H1 (cell line): ENCODE results near the gene ARMH1. TPM values are rescaled to one million over a fixed set of nuclear protein-coding genes. Genes with fewer than 3 reads are reported as not detected.
A peak's percentile ranks its signal among the peaks of the same experiment; 100 is the strongest.

Source experiments
- CTCF ChIA-PET: fragments of 300-600 bp; sonication (Branson Sonifier 250); formaldehyde crosslinking; loops from one replicate; lab custom pipeline; 2021; ENCODE audit not compliant: partially characterized antibody; lab: Charles Lee
- POLR2A ChIA-PET: fragments of 300-600 bp; sonication (Branson Sonifier 250); formaldehyde crosslinking; loops from one replicate; lab custom pipeline; 2021; ENCODE audit warnings: inconsistent platforms; ENCODE audit not compliant: partially characterized antibody; lab: Charles Lee
- DNase-seq, 2 experiments: peaks; one replicate each; pipeline versions ENCODE4 v3.0.0 to v3.0.0-alpha.2; 2010 to 2022; ENCODE audit warnings: low spot score in 2 of 2, low read depth in 1 of 2, mixed read lengths in 1 of 2
- FAIRE-seq: peaks from 2 replicates; lab custom pipeline; 2011; peaks lifted over from hg19 to GRCh38; lab: Jason Lieb, UNC
- H2AFZ ChIP-seq: 2 replicates; pipeline ENCODE4 v1.8.1; 2012; ENCODE audit warnings: low read length, inconsistent platforms
- H2AK5ac ChIP-seq: 2 replicates; pipeline ENCODE4 v1.6.1; 2013; ENCODE audit warnings: low read depth, low read length
- H2BK120ac ChIP-seq: replicated peaks from 2 replicates; pipeline ENCODE3; 2013; ENCODE audit warnings: low read depth, low read length, inconsistent platforms
- H2BK12ac ChIP-seq: 2 replicates; pipeline ENCODE4 v1.6.1; 2013; ENCODE audit warnings: low read depth, low read length
- H2BK15ac ChIP-seq: 2 replicates; pipeline ENCODE4 v1.6.1; 2013; ENCODE audit warnings: low read length
- H2BK20ac ChIP-seq: 2 replicates; pipeline ENCODE4 v1.6.1; 2013; ENCODE audit warnings: low read length
- H2BK5ac ChIP-seq: 2 replicates; pipeline ENCODE4 v1.6.1; 2013; ENCODE audit warnings: low read depth, low read length
- H3K14ac ChIP-seq: 2 replicates; pipeline ENCODE4 v1.6.1; 2013; ENCODE audit warnings: inconsistent platforms; ENCODE audit not compliant: insufficient read length
- H3K18ac ChIP-seq: 2 replicates; pipeline ENCODE4 v1.6.1; 2013; ENCODE audit warnings: low read length; ENCODE audit errors: extremely low read depth
- H3K23ac ChIP-seq: 2 replicates; pipeline ENCODE4 v1.6.1; 2013; ENCODE audit warnings: inconsistent platforms; ENCODE audit not compliant: insufficient read length
- H3K23me2 ChIP-seq: 2 replicates; pipeline ENCODE4 v1.6.1; 2013; ENCODE audit warnings: low read depth, low read length
- H3K27ac ChIP-seq: 2 replicates; pipeline ENCODE4 v1.6.1; 2011; ENCODE audit warnings: low read depth, low read length, inconsistent platforms
- H3K27me3 ChIP-seq, 4 experiments: replicated peaks in 1 of 4; 1 replicate in 1 of 4; 2 replicates in 3 of 4; pipeline versions ENCODE4 v1.6.1 to v1.8.1; 2011 to 2013; ENCODE audit warnings: low read length in 3 of 4, mild to moderate bottlenecking in 3 of 4, inconsistent platforms in 2 of 4, mixed read lengths in 2 of 4, moderate library complexity in 1 of 4; ENCODE audit not compliant: control insufficient read depth in 3 of 4, insufficient read depth in 3 of 4; ENCODE audit errors: extremely low read depth in 1 of 4
- H3K36me3 ChIP-seq, 4 experiments: 2 replicates each; pipeline versions ENCODE4 v1.6.1 to v1.8.1; 2011 to 2013; ENCODE audit warnings: mild to moderate bottlenecking in 4 of 4, low read length in 3 of 4, moderate library complexity in 2 of 4, control low read depth in 1 of 4, inconsistent platforms in 1 of 4; ENCODE audit not compliant: insufficient read depth in 4 of 4, control insufficient read depth in 2 of 4
- H3K4ac ChIP-seq: replicated peaks from 2 replicates; pipeline ENCODE3; 2013; ENCODE audit warnings: low read length, low read depth, mixed read lengths, inconsistent platforms; ENCODE audit not compliant: insufficient read length
- H3K4me1 ChIP-seq, 4 experiments: replicated peaks in 1 of 4; 1 replicate in 1 of 4; 2 replicates in 3 of 4; pipeline versions ENCODE4 v1.6.1 to v1.8.1; 2011 to 2013; ENCODE audit warnings: low read length in 3 of 4, inconsistent platforms in 2 of 4, mixed read lengths in 1 of 4; ENCODE audit not compliant: insufficient read depth in 4 of 4, control insufficient read depth in 3 of 4
- H3K4me2 ChIP-seq, 2 experiments: 2 replicates each; pipeline versions ENCODE4 v1.6.1 to v1.8.1; 2011 to 2013; ENCODE audit warnings: low read depth in 2 of 2, low read length in 2 of 2, control low read depth in 1 of 2, inconsistent platforms in 1 of 2, mild to moderate bottlenecking in 1 of 2; ENCODE audit not compliant: insufficient read depth in 1 of 2
- H3K4me3 ChIP-seq, 4 experiments: fragments of 200-600, 300-600 bp in 1 of 4; sonication (generic), shearing (Covaris generic), sonication (Bioruptor Twin) in 1 of 4; 2 replicates each; pipeline versions ENCODE4 v1.5.1 to v1.8.1; 2011 to 2016; ENCODE audit warnings: low read length in 4 of 4, low read depth in 3 of 4, control low read depth in 2 of 4, inconsistent platforms in 2 of 4, mild to moderate bottlenecking in 2 of 4, mixed read lengths in 1 of 4, moderate library complexity in 1 of 4; ENCODE audit not compliant: insufficient read depth in 2 of 4; ENCODE audit errors: extremely low read depth in 1 of 4
- H3K56ac ChIP-seq: replicated peaks from 2 replicates; pipeline ENCODE3; 2013; ENCODE audit warnings: low read depth, mild to moderate bottlenecking, mixed read lengths, low read length, inconsistent platforms; ENCODE audit not compliant: insufficient read length
- H3K79me1 ChIP-seq: 2 replicates; pipeline ENCODE4 v1.6.1; 2013; ENCODE audit warnings: low read depth, low read length, control low read depth
- H3K79me2 ChIP-seq, 2 experiments: 2 replicates each; pipeline versions ENCODE4 v1.6.1 to v1.8.1; 2012 to 2013; ENCODE audit warnings: low read length in 2 of 2, mild to moderate bottlenecking in 2 of 2, inconsistent platforms in 1 of 2; ENCODE audit not compliant: insufficient read depth in 2 of 2, control insufficient read depth in 1 of 2
- H3K9ac ChIP-seq, 4 experiments: replicated peaks in 1 of 4; 1 replicate in 1 of 4; 2 replicates in 3 of 4; pipeline versions ENCODE4 v1.6.1 to v1.8.1; 2011 to 2013; ENCODE audit warnings: low read depth in 3 of 4, low read length in 3 of 4, control low read depth in 2 of 4, mild to moderate bottlenecking in 2 of 4, moderate library complexity in 2 of 4, inconsistent platforms in 1 of 4; ENCODE audit errors: extremely low read depth in 1 of 4
- H3K9me3 ChIP-seq, 2 experiments: 2 replicates each; pipeline versions ENCODE4 v1.6.1 to v1.8.1; 2012 to 2013; ENCODE audit warnings: mild to moderate bottlenecking in 2 of 2, moderate library complexity in 2 of 2, control low read depth in 1 of 2, inconsistent platforms in 1 of 2, low read depth in 1 of 2, low read length in 1 of 2, mixed read lengths in 1 of 2; ENCODE audit not compliant: insufficient read depth in 2 of 2
- H4K20me1 ChIP-seq, 2 experiments: replicated peaks in 1 of 2; 2 replicates each; pipeline versions ENCODE3 to v1.8.1; 2011 to 2013; ENCODE audit warnings: inconsistent platforms in 2 of 2, low read length in 2 of 2, mild to moderate bottlenecking in 1 of 2; ENCODE audit not compliant: insufficient read depth in 2 of 2, control insufficient read depth in 1 of 2
- H4K5ac ChIP-seq: 2 replicates; pipeline ENCODE4 v1.6.1; 2013; ENCODE audit warnings: low read length, low read depth, mixed read lengths, inconsistent platforms; ENCODE audit not compliant: insufficient read length
- H4K8ac ChIP-seq: 2 replicates; pipeline ENCODE4 v1.8.0; 2013; ENCODE audit warnings: mild to moderate bottlenecking, moderate library complexity, low read length, inconsistent platforms; ENCODE audit not compliant: insufficient read depth; ENCODE audit errors: extremely low read depth
- H4K91ac ChIP-seq: replicated peaks from 2 replicates; pipeline ENCODE3; 2013; ENCODE audit warnings: low read length, mixed read lengths, inconsistent platforms; ENCODE audit not compliant: insufficient read length
- BCL11A ChIP-seq, 2 experiments: IDR thresholded peaks; one replicate each; pipeline ENCODE4 v1.6.1; 2011; ENCODE audit warnings: low read depth in 2 of 2, low read length in 2 of 2, mild to moderate bottlenecking in 2 of 2
- CHD1 ChIP-seq: IDR thresholded peaks from 2 replicates; pipeline ENCODE4 v1.6.1; 2012; ENCODE audit warnings: low read depth, low read length, improper control_type of control experiment
- GABPA ChIP-seq: IDR thresholded peaks from 2 replicates; pipeline ENCODE4 v1.6.1; 2011; ENCODE audit warnings: mild to moderate bottlenecking, low read length, moderate library complexity, borderline replicate concordance; ENCODE audit not compliant: insufficient read depth
- JUND ChIP-seq: IDR thresholded peaks from 2 replicates; pipeline ENCODE4 v1.6.1; 2011; ENCODE audit warnings: mild to moderate bottlenecking, improper control_type of control experiment, low read length
- MAFK ChIP-seq: IDR thresholded peaks from 2 replicates; pipeline ENCODE4 v1.6.1; 2012; ENCODE audit warnings: low read depth, mild to moderate bottlenecking, improper control_type of control experiment, low read length
- SIN3A ChIP-seq, 2 experiments: IDR thresholded peaks in 1 of 2; conservative IDR thresholded peaks in 1 of 2; 2 replicates each; pipeline ENCODE4 v1.6.1; 2011 to 2012; ENCODE audit warnings: low read length in 2 of 2, improper control_type of control experiment in 1 of 2, low read depth in 1 of 2, mild to moderate bottlenecking in 1 of 2
- SIX5 ChIP-seq: IDR thresholded peaks from 2 replicates; pipeline ENCODE4 v1.6.1; 2011; ENCODE audit warnings: mild to moderate bottlenecking, low read depth, low read length
- SP1 ChIP-seq: IDR thresholded peaks from 2 replicates; pipeline ENCODE4 v1.6.1; 2011; ENCODE audit warnings: low read depth, low read length
- TAF7 ChIP-seq: optimal IDR thresholded peaks from 2 replicates; pipeline ENCODE3; 2011; ENCODE audit warnings: low read depth, mild to moderate bottlenecking, inconsistent platforms, low read length, moderate library complexity, borderline replicate concordance
- WGBS, 2 experiments: shearing (Covaris generic) in 1 of 2; methylation state at CpG; one replicate each; pipeline versions ENCODE4 v1.1.6 to v1.1.7; 2013 to 2015; ENCODE audit warnings: low lambda C conversion rate in 2 of 2, mixed read lengths in 2 of 2, inconsistent platforms in 1 of 2, low coverage in 1 of 2, missing lambda C conversion rate in 1 of 2; ENCODE audit not compliant: insufficient replicate concordance in 2 of 2, insufficient coverage in 1 of 2, insufficient read length in 1 of 2; ENCODE audit errors: extremely low coverage in 1 of 2, missing lambda C conversion rate in 1 of 2; 5-methylcytosine and 5-hydroxymethylcytosine counted together
- polyA plus RNA-seq, 7 experiments: library from polyadenylated mRNA; depleted of rRNA in 3 of 7; stranded (reverse) in 5 of 7; unstranded in 2 of 7; fragments of >200 nt in 5 of 7; fragments of 200-250 nt in 2 of 7; gene quantifications; 1 replicate in 5 of 7; 2 replicates in 1 of 7; 4 replicates in 1 of 7; pipeline versions ENCODE4 v1.2.1 to v1.2.3, GENCODE V29; 2011 to 2013; ENCODE audit warnings: missing spikeins in 2 of 7, mixed read lengths in 2 of 7
- total RNA-seq: library from RNA; stranded (reverse); fragmentation: NEBNext Ultra II Directional; extraction: Animal tissue kit (Norgen Biotek cat#: 25700); gene quantifications from 2 replicates; pipeline ENCODE4 v1.2.1, GENCODE V29; 2021
- TF ChIP-seq, protein P1 (sequence below): IDR thresholded peaks from 2 replicates; pipeline ENCODE4 v1.6.1; 2012; ENCODE audit warnings: inconsistent platforms

Gene ARMH1
- total and polyA plus RNA-seq, 2 of the 8 experiments (the other 6 are each of a cell fraction or from before 2014, with no cell fraction given): 0.82 to 0.85 TPM

DNA sequence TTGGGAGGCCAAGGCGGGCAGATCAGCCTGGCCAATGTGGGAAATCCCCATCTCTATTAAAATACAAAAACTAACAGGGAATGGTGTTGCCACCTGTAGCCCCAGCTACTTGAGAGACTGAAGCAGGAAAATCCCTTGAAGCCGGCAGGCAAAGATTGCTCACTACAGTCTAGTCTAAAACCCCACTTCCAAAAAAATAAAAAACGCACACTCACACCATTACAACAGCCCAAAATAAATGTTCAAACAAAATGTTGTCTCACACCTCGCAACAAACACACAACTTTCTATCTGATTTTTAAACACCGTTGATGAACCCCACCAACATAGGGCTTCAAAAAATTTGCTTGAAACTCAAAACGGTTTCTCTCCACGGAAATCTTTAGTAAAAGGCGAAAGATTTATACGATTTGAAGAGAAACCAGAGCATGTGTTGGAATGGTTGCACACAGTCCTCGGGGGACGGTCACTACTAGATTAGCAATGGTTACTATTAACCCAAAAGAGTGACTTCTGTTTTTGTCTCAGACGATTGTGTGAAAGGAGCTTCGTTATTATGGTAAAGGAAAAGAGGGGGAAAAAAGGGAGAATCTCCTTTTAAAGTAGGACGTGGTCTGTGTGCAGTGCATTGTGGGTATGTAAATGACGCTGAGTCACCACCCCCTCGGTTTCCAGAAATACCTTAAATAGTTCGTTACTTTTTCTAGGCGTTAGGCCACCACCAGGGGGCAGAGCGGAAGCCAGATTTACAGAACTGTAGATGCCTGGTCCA lies 56.4 kb downstream of the ARMH1 start, which contains the start of gene RNU5D-1:
Gene RNU5D-1 (minus strand): TSS at position 430 of the 772 bp plus-strand sequence.
- no peaks in the 10 kb centered on the region for H3K23me2 ChIP-seq
- no peak within 1 kb of the TSS for H3K56ac ChIP-seq
- FAIRE-seq (peak; percentile 32), DNase-seq (peak in 1 of 2 experiments; percentile 94)
- no peak within 1 kb of the TSS for H2BK15ac ChIP-seq
- H2BK120ac ChIP-seq: peak within 1 kb of the TSS; percentile 28
- peak within 1 kb of the TSS in 1 of 4 experiments; percentile 31; a peak in 1 of 8 replicates for H3K4me3 ChIP-seq
- H2BK5ac ChIP-seq: peak within 1 kb of the TSS; percentile 93
- CTCF ChIA-PET: interaction anchor here (0.6 to 10.5 kb wide), 28 partner anchors 9 to 1387 kb away, joined by 3 to 107 read pairs (median 5); partner anchors contain the start of genes BEST4, BTBD19, KIF2C and PTCH2
- peaks cover 0 to 3% (median under 1%) of the 10 kb centered on the region in 4 experiments; a peak in 4 of 7 replicates for H3K4me1 ChIP-seq
- 7% methylated on average over 19 of the region's 19 CpGs; no CpG with 5 or more reads in 1 of the 2 experiments for WGBS, 2 experiments
- no peaks in the 10 kb centered on the region for H4K20me1 ChIP-seq
- H3K27ac ChIP-seq: peak within 1 kb of the TSS; percentile 94
- no peaks in the 10 kb centered on the region for H3K27me3 ChIP-seq
- peak within 1 kb of the TSS; percentile 68; the same call in 1 of the 2 replicates for H2AFZ ChIP-seq
- peak within 1 kb of the TSS; percentile 48 for H3K18ac ChIP-seq
- no peak within 1 kb of the TSS for H3K23ac ChIP-seq
- H4K5ac ChIP-seq: no peak within 1 kb of the TSS
- POLR2A ChIA-PET: interaction anchor here (0.6 to 22.5 kb wide), 45 partner anchors 9 to 854 kb away, joined by 3 to 428 read pairs (median 3); partner anchors contain the start of genes BEST4, HECTD3, KIF2C and NASP
- peak within 1 kb of the TSS; percentile 50; the same call in 1 of the 2 replicates for H2BK12ac ChIP-seq
- no peaks in the 10 kb centered on the region for H3K36me3 ChIP-seq
- H3K9ac ChIP-seq: peak within 1 kb of the TSS in 3 of 4 experiments; percentile 25 to 77 (median 70); a peak in 6 of 7 replicates
- no peaks in the 10 kb centered on the region for H3K79me1 ChIP-seq
- H3K14ac ChIP-seq: no peak within 1 kb of the TSS
- peak within 1 kb of the TSS; percentile 14 to 32; a peak in 2 of 4 replicates for H3K4me2 ChIP-seq
- H2BK20ac ChIP-seq: peak within 1 kb of the TSS; percentile 80; the same call in 1 of the 2 replicates
- peak within 1 kb of the TSS; percentile 30 for H4K91ac ChIP-seq
- H4K8ac ChIP-seq: no peak within 1 kb of the TSS
- no peak within 1 kb of the TSS for H3K4ac ChIP-seq
- no peaks in the 10 kb centered on the region for H3K79me2 ChIP-seq
- 0 out of 2 replicates have a peak within 1 kb of the TSS, but pooled peaks have one; percentile 53 for H2AK5ac ChIP-seq
- H3K9me3 ChIP-seq: no peaks in the 10 kb centered on the region
- no peak for TF ChIP-seq BCL11A (IDR thresholded peaks at IDR 0.05; ENCODE audit: low read depth in 2 of 2, low read length in 2 of 2)
- TF ChIP-seq GABPA: no peak
- TF ChIP-seq MAFK: peak; percentile 55; the same call in 1 of the 2 replicates
- no peak for TF ChIP-seq SIN3A (conservative IDR thresholded peaks at IDR 0.05 in 1 of 2, IDR thresholded peaks at IDR 0.05 in 1 of 2; ENCODE audit: low read depth in 1 of 2, low read length in 2 of 2)
- peak; percentile 94 for TF ChIP-seq JUND
- no peak for TF ChIP-seq CHD1
- TF ChIP-seq TAF7: peak; percentile 100
- TF ChIP-seq, protein P1, sequence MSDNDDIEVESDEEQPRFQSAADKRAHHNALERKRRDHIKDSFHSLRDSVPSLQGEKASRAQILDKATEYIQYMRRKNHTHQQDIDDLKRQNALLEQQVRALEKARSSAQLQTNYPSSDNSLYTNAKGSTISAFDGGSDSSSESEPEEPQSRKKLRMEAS: peak; percentile 86
- TF ChIP-seq SP1: peak; percentile 76
- no peak for TF ChIP-seq SIX5
